ENCODE data around the gene ATP1B1.

The ATP1B1 gene

GRCh38 chr1:169094897-169095569 is 11.5 kb upstream of the ATP1B1 start:
- no peak for DNase-seq

GRCh38 chr1:169098380-169098779 is 8.1 kb upstream of the ATP1B1 start:
- DNase-seq, result no peak

DNA sequence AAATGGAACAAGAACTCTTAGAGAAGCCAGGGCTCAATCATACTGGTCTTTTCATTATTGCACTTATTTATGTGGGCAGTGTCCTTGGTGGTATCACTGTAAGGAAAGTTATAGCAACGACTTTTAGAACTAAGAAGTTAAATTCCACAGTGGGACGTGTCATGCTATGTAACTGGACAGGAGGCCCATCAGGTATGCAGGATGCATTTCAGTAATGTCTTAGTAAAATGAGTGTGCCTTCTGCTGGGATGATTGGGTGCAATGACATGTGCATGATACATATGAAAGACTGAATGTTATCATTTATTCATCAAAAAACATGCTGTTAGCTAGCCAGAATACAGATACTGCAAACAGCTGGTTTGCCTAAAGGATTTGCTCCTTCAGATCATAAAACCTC is 6.9 kb upstream of the ATP1B1 start:
- DNase-seq, result no peak

- no peak for DNase-seq
These were observed 6.3 kb upstream of the ATP1B1 start for GRCh38 chr1:169100208-169100607.

DNA sequence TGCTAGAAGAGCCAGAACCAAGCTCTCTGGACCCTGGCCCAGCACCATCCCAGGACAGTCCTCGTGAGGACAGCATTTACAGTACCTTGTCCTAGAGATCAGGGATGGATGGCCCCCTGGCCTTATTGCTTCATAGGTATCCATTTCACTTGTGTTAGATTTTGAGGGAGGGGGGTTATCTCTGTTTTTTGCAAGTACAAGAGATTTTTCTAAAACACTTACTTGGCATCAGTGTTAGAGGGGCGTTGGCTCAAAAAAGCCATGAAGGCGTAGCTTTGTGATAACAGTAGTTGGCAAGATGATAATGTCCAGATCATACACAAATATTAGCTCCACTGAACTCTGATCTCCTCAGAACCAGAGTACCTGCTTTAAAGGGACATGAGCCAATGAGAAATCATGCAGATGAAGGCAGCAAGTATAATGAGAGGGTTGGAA is 5.8 kb upstream of the ATP1B1 start:
- no peak for DNase-seq

- DNase-seq, result no peak
These were observed 3.9 kb upstream of the ATP1B1 start for GRCh38 chr1:169102567-169102966.

DNA sequence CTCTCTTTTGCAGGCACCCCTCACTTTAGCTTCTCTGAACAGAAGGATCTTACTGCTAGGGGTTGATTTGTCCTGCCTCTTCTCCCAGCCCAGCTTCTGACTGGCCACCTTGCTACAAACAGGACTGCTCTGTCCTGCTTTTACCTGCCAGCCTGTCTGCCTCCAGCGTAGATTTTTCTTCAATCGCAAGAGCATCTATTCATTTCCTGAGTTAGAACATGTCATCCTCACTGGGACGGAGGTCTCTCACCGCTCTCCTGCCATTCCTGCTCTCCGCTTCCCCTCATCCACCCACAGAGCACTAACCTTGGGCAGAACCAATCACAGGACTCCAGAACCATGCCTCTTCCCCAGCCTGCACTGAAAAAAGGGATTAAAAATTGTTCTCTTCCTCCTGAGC is 3.5 kb upstream of the ATP1B1 start:
- no peak for DNase-seq

GRCh38 chr1:169103480-169103893 is 3.0 kb upstream of the ATP1B1 start:
- no peak for DNase-seq

DNA sequence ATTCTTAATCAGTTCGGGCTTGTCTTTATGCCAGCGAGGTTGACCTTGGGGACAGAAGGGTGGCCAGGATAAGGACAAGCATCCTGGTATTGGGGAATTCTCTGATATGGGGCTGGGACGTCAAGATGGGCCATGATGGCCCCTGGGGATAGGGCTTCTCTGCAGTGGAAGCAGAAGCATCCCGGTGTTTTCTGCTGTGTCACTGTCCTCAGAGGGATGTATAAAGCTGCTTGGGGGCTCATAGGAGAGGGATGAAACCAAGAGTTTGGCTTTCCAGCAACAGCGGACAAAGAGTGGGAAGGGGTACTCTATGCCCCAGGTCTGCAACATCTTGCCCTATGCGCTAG is 1.4 kb upstream of the ATP1B1 start:
- no peak for DNase-seq

- peak; percentile 28 to 36 for DNase-seq
These were observed 926 bp upstream of the ATP1B1 start for GRCh38 chr1:169105434-169106094.

GRCh38 chr1:169106921-169107602 is 572 bp downstream of the ATP1B1 start:
- no peak for DNase-seq

GRCh38 chr1:169107603-169108208 is 1.2 kb downstream of the ATP1B1 start:
- peak in 1 of 2 donors; percentile 15 for DNase-seq

- DNase-seq, result no peak
These were observed 1.7 kb downstream of the ATP1B1 start for GRCh38 chr1:169108223-169108622.

DNA sequence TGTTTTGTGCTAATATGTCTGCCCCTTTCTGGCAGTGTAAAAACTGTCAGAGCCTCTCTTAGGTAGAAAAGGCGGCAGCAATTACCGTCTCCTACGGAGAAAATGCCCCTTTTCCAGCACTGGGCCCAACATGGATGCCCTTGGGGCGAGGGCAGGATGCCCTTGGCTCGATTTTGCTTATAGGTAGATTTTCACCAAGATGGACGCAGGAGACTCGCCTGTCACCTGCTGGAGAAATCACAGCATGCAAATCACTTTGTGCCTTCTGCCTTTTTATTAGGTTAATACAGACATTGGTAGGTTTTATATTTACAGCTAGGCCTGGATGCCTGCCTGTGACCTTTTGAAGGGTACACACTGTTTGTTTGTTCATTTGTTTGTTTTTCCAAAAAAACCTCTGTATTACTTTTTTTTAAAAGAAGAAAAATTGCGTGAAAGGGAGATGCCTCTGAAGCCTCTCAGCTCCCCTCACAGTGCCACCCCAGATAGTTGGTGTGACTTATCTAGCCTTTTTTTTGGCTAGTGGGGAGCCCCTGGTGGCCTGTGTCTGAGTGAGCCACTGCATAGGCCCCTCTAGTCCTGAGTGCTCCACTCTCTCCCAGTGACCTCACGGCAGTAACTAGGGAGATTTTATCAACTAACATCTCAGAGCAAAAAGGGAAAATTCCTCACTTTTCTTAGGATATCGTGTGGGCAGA is 2.5 kb downstream of the ATP1B1 start:
- DNase-seq, result no peak

- no peak for DNase-seq
These were observed 3.2 kb downstream of the ATP1B1 start for GRCh38 chr1:169109561-169110134.

DNA sequence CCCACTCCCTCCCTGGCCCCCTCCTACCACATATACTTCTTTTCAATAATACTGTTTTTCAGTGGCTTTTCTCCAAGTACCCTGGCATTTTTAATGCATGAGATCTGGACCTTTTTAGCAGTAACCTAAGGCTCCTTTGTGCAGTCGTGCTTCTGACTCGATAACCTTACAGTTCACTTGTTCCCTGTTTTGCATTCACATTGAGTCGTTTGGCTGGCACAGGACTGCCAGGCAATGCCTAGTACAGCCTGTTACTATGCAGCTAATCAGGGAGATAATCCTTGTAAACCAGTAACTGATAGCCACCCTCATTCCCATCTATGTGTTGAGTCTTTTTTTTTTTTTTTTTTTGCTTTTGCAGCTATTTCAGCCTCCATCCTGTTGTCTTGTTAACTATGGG is 3.7 kb downstream of the ATP1B1 start:
- no peak for DNase-seq

- DNase-seq, result no peak
These were observed 4.4 kb downstream of the ATP1B1 start for GRCh38 chr1:169110689-169111447.

DNA sequence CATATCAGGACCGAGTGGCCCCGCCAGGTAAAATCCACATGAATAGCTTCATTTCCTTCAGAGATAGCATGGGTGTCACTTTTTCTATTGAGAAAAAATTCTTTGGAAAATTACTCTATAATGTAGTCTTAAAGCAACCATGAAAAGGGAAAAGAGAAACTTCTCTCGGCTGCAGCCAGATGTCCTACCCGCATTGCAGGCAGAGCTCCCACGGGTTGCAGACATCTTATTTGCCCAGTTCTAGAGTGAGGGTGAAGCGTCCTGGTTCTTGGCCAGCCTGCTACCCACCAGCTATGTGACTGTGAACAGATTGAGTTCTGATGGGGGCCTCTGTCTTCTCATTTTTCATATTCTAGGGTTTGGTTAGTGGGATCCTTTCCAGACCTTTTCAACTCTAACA is 5.0 kb downstream of the ATP1B1 start:
- DNase-seq, result no peak

DNA sequence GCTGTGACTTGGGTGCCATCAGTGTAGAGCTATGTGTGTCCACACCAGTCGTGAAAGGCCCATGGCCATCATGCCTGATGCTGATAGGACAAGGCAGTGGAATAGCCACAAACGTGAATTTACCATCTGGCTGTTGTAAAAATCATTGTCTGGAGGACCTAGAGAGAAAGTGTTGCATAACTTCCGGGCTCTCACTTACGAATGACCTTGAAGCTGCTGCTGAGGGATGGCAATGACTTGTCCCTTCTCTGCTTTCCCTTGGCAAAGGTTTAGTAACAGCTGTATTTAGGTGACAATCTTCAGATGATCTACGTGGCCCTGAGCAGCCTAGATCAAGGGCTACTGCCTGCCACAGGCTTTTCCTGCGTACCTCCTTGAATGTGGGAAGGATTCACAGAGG is 5.8 kb downstream of the ATP1B1 start:
- no peak for DNase-seq

DNA sequence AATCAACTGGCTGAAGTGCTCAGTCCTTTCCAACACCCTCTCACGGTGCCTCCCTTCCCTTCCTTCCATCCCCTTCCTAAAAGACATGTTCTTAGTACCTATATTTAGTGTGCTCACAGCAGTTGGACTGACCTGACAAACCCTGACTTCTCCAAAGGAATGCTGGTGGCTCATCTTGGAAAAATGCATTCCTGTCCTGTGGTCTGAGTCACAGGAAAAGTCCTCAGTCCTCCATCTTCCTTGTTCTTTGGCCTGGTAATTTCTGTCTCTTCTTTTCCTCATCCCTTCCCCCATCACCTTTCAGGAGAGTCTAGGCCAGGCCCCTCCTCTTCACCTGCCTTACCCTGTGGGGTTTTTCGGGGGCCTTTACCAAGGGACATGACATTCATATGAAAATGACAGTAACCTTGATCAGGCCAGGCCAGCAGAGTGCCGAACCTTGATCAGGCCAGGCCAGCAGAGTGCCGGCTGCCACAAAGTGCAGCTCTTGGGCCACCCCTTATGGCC is 7.2 kb downstream of the ATP1B1 start:
- no peak for DNase-seq

DNA sequence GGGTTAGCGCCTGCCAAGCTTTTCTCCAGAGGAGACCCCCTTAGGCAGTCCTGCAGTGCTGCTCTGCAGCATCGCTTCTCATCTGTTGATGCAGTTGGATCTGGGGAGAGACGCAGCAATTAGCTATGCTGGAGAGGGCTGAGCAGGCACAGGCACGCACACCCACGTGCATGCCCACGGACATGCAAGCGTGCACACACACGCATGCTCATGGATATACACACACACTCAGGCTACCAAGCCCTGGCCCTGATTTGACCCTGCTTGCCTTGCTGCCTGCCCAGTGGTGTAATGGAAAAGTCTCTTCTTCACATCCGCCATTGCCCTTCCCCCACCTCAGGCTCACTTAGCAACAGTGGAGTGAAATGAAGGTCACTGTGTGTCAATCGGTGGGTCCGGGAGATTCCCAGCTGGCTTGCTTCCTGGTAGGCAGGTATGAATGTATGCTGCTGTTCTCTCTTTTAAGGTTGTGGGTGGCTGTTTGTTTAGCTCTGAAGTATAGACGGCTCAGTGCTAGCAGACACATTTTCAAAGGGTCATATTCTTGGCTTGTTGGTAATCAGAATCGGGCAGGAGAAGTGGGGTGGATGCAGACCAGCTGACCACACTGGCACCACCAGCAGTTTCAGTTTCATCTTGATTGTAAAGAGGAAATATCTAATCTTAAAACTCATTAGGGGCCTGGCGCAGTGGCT is 9.5 kb downstream of the ATP1B1 start:
- peak in 1 of 2 donors; percentile 18 for DNase-seq

All from CD4-positive, alpha-beta T cell treated with Interleukin-1 beta for 1 hour (primary cell).